HG02973 (cell line): ENCODE data around the gene IL5.

Source experiments
- ATAC-seq: cut with Tn5 transposase; IDR thresholded peaks from one replicate; pipeline ENCODE4 v1.9.1; 2021; ENCODE audit warnings: moderate library complexity; ENCODE audit not compliant: unreplicated experiment

The IL5 gene

DNA sequence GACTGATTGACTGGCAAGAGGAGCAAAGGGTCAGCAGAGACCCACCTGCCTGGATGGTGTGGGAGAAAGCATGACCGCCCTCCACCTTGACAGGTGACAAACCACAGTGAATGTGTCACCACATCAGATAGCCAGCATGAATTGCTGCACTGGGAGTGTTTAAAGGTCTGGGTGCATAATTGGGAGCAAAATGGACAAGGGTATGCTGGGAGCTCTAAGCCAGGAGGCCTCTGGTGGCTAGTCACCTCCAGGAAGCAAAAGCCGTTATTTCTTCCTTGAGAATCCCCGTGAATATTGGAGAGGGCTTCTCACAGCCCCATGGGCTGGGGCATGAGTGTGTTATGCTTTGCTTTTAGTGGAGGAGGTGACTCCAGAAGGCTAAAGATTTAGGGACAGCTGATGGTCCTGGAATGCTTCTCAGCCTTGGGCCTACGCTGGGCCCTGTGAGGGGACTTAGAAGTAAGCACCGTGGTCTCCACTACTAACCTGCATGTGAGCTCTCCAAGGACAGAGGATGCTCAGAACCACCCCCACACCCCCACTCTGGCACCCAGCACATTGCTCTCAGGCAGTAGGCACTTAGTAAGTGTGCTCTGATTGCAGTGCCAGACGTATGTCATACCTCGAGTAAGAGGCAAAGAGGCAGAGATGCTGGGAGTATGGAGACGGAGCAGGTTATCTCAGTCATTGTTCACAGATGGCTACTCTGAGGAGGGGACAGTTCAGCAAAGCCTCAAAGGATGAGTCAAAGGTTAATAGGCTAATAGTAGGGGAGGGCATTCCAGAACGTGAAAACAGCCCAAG lies 43.7 kb downstream of the IL5 start:
- no peak for ATAC-seq

DNA sequence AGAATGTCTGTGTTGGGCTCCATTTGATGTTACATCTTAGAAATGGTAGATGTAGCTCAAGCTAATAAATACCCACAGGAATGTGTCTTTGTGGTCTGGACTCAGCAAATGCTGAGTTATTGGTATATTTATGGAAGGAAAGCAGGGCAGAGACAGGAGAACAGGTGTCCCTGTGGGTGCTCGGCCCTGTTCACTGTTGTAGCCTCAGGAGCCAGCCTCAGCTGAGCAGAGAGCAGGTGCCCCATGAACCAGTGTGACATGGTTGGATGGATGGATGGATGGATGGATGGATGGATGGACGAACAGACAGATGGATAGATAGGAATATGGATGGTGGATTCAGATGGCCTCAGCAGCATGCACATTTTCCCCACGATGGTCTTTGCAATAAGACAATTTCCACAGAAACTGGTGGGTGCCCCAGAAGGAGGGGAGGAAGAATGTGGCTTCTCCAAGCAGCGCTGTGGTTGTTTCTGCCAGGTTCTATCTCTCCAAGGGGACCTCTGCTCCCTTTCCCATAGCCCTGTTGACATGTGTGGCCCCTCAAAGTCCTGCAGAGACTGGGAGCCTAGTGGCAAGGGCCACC lies 44.5 kb downstream of the IL5 start:
- ATAC-seq = no peak

DNA sequence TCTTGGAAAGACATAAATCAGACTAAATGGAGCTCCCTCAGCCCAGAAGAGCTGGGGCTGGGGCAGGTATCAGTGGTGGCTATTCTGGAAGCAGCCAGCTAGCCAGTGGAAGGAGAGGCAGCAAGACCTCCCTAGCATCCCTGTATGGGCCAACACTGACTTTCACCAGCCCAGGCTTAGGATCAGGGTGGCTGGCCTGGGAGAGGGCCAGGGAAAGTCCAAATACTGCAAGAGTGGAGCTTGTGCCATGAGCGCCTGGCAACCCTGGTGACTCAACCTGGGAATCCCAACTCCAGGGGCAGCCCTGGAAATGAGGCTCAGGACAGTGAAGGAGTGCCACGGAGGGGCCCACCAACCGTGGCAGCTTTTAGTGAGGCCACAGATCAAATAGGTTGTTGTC lies 45.2 kb downstream of the IL5 start:
- no peak for ATAC-seq

DNA sequence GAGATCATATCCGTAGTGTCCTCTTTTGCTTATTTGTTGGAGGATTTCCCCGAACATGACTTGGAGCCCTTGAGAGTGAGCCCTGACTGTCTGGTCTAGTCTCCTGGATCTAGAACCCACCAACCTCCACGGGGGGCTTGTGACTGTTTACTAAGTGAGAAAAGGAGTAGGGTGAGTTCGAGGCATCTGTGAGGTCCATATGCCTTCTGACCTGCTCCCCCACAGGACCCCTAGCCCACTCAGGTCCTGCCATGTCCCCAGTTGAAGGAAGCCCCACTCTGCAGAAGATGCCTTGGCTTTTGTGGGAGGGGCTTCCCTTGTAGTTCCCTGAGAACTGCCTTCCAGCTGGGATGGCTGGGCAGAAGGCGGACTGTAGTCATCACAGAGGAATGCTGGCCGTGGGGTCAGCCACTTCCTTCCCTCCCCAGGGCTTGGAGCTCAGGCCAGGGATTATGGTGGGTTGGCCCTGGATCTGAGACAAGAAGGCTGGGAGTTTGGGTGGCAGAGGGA lies 45.8 kb downstream of the IL5 start:
- ATAC-seq = no peak

DNA sequence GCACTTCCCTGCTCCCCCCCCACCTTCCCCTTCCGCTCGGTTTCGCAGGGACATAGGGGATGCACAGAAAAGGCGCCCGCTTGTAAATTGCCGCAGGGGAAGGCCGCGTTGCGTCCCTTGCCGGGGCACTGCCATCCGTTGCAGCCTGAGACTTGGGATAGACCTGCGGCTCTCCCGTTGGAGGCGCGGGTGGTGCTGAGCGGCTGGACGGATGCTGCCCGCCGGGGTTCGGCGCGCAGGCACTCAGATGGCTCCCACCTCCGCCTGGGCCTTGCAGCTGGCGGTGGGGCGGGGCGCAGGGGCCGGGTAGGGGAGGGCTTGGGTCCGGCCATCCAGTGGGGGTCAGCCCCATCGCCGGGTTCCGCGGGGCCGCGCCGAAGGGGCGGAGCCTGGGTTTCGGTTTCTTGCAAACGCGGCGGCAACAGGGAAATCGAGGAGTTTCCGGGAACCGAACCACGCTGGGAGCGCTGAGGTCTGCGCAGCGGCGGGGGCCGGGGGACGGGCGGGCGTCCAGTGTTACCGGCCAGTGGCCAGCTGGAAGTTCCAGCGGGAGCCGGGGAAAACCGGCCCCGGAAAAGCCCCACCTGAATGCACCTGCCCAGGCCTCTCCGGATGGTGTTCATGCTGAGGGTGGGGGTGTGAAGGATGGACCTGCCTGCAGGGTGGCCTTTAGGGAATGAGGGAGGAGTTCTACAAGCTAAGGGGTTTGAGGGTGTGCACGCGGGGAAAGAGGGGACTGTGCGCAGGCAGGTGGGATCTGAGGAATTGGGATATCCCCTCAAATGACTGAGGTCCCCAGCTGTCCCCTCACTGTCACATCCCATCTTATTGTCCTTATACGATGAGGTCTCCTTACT lies 46.5 kb downstream of the IL5 start:
- peak; percentile 28 for ATAC-seq

DNA sequence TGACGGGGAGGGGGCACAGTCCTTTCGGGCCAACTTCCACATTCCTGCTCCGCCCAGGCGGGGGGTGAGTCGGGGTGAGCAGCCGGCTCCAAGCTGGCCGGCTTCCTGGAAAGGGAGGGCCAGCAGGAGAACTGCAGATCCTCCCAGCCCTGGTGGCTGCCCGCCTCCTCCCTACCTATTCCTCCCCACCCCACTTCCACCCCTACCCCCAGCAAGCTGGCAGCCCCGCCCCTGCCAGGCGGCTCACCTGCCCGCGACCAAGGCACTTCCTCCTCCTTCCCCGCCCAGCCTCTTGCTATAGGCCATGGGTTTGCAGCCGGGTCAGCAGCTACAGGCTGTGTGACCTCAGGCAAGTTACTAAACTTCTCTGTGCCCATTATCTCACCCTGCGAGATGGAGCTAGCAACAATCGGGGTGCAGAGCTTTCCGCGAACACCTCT lies 47.1 kb downstream of the IL5 start:
- peak; percentile 33 for ATAC-seq

DNA sequence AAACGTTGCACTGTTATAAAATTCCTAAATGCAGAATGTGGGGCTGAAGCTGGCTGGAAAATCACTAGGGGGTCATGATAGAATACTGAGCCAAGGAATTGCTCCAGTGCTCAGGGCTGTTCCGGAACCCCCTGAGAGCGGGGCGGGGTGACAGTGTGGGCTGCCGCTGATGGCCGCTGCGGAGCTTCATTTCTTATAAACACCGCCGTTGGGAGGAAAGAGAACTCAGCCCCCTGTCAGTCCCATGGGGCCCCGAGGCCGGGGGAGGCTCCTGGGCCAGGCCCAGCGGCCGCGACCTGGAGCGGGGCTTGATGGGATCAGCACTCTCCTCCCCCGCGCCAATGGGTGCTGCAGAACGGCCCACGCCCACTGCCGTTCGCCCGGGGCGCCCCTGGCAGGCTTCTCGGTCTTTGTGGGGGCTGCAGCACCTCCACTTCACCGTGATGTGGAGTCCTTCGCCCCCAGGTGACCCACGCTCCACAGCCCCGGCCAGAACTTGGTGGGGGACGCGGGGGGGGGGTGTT lies 47.6 kb downstream of the IL5 start:
- peak; percentile 24 for ATAC-seq

DNA sequence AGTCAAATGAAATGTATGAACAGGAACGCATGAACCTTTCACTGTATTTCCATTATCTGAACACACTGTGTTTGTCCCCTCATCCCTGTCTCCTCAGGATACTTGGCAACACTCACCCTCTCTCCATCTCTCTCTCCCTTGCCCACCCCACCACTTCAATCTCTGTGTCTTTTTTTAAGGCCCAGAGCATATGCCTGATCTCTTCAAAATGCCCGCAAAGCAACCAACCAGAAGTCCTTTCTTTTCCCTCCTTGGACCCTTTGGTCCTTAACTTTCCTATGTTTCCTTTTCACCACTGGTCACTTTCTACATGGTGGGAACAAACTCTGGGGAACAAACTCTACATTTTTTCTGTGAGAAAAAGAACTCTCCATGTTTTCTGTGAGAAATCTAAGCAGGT lies 49.5 kb downstream of the IL5 start:
- no peak for ATAC-seq

DNA sequence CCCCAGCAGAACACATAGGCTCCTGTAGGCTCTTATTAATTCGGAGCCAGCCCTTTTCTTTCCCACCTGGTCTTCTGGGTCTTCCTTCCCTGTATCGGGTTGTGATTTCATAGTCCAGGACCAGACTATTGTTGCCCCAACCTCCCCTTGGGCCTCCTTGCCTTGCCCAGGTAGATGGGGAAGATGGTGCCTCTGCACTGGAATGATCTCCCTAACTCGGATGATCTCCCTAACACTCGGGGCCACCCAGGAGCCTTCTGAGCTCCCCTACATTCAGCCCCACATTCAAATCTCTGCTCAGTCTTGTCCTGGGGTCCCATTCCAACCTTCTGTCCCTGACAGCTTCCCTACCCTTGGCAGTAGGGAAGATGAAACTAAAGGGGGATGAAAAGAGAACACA lies 50.1 kb downstream of the IL5 start:
- no peak for ATAC-seq

DNA sequence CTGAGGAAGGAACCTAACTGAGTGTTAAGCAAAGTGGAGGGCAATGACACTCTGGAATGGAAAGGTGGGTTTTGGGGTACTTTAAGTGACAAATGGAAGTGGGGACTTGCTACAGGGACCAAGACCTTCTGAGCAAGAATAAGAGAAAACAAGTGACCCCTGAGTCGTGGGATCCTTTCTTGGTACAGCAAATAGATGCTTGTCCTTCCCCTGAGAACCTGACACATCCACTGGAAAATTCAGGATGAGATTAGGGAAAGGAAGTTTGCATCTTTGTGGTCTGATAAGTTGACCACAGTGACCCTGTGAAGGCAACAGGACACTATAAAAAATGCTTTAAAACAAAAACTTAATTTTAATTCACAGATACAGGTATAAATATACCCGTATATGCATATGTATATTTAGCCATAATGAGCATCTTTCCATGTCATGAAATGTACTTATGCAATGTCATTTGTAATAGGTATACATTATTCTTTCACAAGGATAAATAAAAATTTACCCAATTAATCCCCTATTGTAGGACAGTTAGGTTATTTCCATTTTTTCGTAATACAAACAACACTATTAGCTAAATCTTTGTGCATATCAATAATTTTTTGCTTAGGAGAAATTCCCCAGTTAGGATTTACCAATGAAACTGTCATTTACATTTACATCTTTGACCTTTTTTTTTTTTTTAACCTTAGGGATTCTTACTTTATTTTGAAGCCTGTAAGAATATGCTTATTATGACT lies 50.8 kb downstream of the IL5 start:
- no peak for ATAC-seq
